Mesendoderm (in vitro differentiated cells): ENCODE data around the gene HTATSF1.

Experiments used
- DNase-seq: peaks from one replicate; pipeline ENCODE4 v3.0.0; 2013
- H2AK5ac ChIP-seq: 2 replicates; pipeline ENCODE4 v1.6.1; 2013; ENCODE audit warnings: low read length, inconsistent platforms
- H2BK120ac ChIP-seq: 2 replicates; pipeline ENCODE4 v1.6.1; 2013; ENCODE audit warnings: low read depth, mild to moderate bottlenecking, low read length, moderate library complexity, mixed read lengths
- H2BK15ac ChIP-seq: replicated peaks from 2 replicates; pipeline ENCODE4 v1.6.1; 2013; ENCODE audit warnings: low read depth, mild to moderate bottlenecking, moderate library complexity
- H2BK5ac ChIP-seq: 2 replicates; pipeline ENCODE4 v1.6.1; 2013; ENCODE audit warnings: low read length, inconsistent platforms
- H3K18ac ChIP-seq: 2 replicates; pipeline ENCODE4 v1.6.1; 2013; ENCODE audit warnings: mild to moderate bottlenecking, low read length, mixed read lengths
- H3K23ac ChIP-seq: one replicate; pipeline ENCODE4 v1.6.1; 2013; ENCODE audit warnings: low read length
- H3K27ac ChIP-seq: 2 replicates; pipeline ENCODE4 v1.5.1; 2013; ENCODE audit warnings: low read depth, mild to moderate bottlenecking, inconsistent platforms, low read length, moderate library complexity
- H3K27me3 ChIP-seq: 2 replicates; pipeline ENCODE4 v1.6.1; 2013; ENCODE audit warnings: low read length, control low read depth, mild to moderate bottlenecking, inconsistent platforms; ENCODE audit not compliant: insufficient read depth, poor library complexity
- H3K36me3 ChIP-seq: 2 replicates; pipeline ENCODE4 v1.6.1; 2013; ENCODE audit warnings: low read length, inconsistent platforms; ENCODE audit not compliant: control insufficient read depth, insufficient read depth
- H3K4ac ChIP-seq: one replicate; pipeline ENCODE4 v1.6.1; 2013; ENCODE audit warnings: low read depth, mild to moderate bottlenecking, low read length, moderate library complexity
- H3K4me1 ChIP-seq: 2 replicates; pipeline ENCODE4 v1.6.1; 2013; ENCODE audit warnings: low read depth, low read length, inconsistent platforms; ENCODE audit not compliant: control insufficient read depth
- H3K4me2 ChIP-seq: 2 replicates; pipeline ENCODE4 v1.6.1; 2013; ENCODE audit warnings: low read length
- H3K4me3 ChIP-seq: 2 replicates; pipeline ENCODE4 v1.5.1; 2013; ENCODE audit warnings: mild to moderate bottlenecking, low read length
- H3K56ac ChIP-seq: one replicate; pipeline ENCODE4 v1.6.1; 2013; ENCODE audit warnings: low read length
- H3K79me1 ChIP-seq: 2 replicates; pipeline ENCODE4 v1.6.1; 2013; ENCODE audit warnings: low read length, inconsistent platforms
- H3K79me2 ChIP-seq: 2 replicates; pipeline ENCODE4 v1.6.1; 2013; ENCODE audit warnings: mild to moderate bottlenecking, low read length; ENCODE audit not compliant: control insufficient read depth, insufficient read depth
- H3K9ac ChIP-seq: 2 replicates; pipeline ENCODE4 v1.6.1; 2013; ENCODE audit warnings: low read length, inconsistent platforms
- H4K5ac ChIP-seq: one replicate; pipeline ENCODE4 v1.6.1; 2013; ENCODE audit warnings: low read length
- H4K8ac ChIP-seq: one replicate; pipeline ENCODE4 v1.6.1; 2013; ENCODE audit warnings: low read depth, mild to moderate bottlenecking, control low read depth, low read length, moderate library complexity
- WGBS: extraction: QIAGEN DNeasy Blood & Tissue Kit; methylation state at CpG from one replicate; pipeline ENCODE4 v1.1.7; 2013; ENCODE audit warnings: low lambda C conversion rate, missing lambda C conversion rate; ENCODE audit not compliant: insufficient coverage; ENCODE audit errors: extremely low coverage; 5-methylcytosine and 5-hydroxymethylcytosine counted together

HTATSF1 gene

GRCh38 chrX:136529795-136530194, 32.4 kb downstream of the HTATSF1 start:
- Histone ChIP-seq H3K56ac (no peak overlapping the region), H3K27me3 (no peaks in the 10 kb centered on the region), H3K4me1 (no peaks in the 10 kb centered on the region), H3K9ac (no peak overlapping the region), H3K36me3 (no peaks in the 10 kb centered on the region), H3K18ac (no peak overlapping the region), H3K4me3 (no peak overlapping the region), H2AK5ac (no peak overlapping the region), H3K4ac (no peak overlapping the region), H4K8ac (no peak overlapping the region), H2BK120ac (no peak overlapping the region), H3K23ac (no peak overlapping the region), H2BK15ac (no peak overlapping the region), H3K79me2 (no peaks in the 10 kb centered on the region), H3K27ac (no peak overlapping the region), H4K5ac (no peak overlapping the region), H3K79me1 (no peaks in the 10 kb centered on the region), H3K4me2 (no peak overlapping the region), H2BK5ac (no peak overlapping the region)
- WGBS: no CpG with 5 or more reads among the region's 2 CpGs
- DNase-seq: peak; percentile 24

GRCh38 chrX:136531951-136532350, 34.6 kb downstream of the HTATSF1 start, which contains the start of gene VGLL1:
VGLL1 (plus strand) TSS chrX:136532215; CDS start chrX:136536021, 3,806 bp downstream.
- no peaks in the 10 kb centered on the region for H3K79me1 ChIP-seq
- no peaks in the 10 kb centered on the region for H3K4me1 ChIP-seq
- no peaks in the 10 kb centered on the region for H3K36me3 ChIP-seq
- DNase-seq: no peak
- H2BK15ac ChIP-seq: no peak within 1 kb of the TSS
- H3K27me3 ChIP-seq: no peaks in the 10 kb centered on the region
- H2AK5ac ChIP-seq: no peak within 1 kb of the TSS
- no peak within 1 kb of the TSS for H3K56ac ChIP-seq
- no peak within 1 kb of the TSS for H4K8ac ChIP-seq
- H3K4me2 ChIP-seq: no peak within 1 kb of the TSS
- no peak within 1 kb of the TSS for H3K27ac ChIP-seq
- no CpG with 5 or more reads among the region's 3 CpGs for WGBS
- H2BK5ac ChIP-seq: no peak within 1 kb of the TSS
- no peak within 1 kb of the TSS for H2BK120ac ChIP-seq
- H3K79me2 ChIP-seq: no peaks in the 10 kb centered on the region
- H3K23ac ChIP-seq: no peak within 1 kb of the TSS
- H3K18ac ChIP-seq: no peak within 1 kb of the TSS
- no peak within 1 kb of the TSS for H4K5ac ChIP-seq
- no peak within 1 kb of the TSS for H3K4ac ChIP-seq
- H3K4me3 ChIP-seq: no peak within 1 kb of the TSS
- no peak within 1 kb of the TSS for H3K9ac ChIP-seq

- H3K79me1 ChIP-seq: no peaks in the 10 kb centered on the region
- H3K4me2 ChIP-seq: no peak overlapping the region
- H3K27ac ChIP-seq: no peak overlapping the region
- H3K4me3 ChIP-seq: no peak overlapping the region
- no peaks in the 10 kb centered on the region for H3K4me1 ChIP-seq
- no peaks in the 10 kb centered on the region for H3K36me3 ChIP-seq
- H3K27me3 ChIP-seq: no peaks in the 10 kb centered on the region
- no peak overlapping the region for H4K5ac ChIP-seq
- H2BK120ac ChIP-seq: no peak overlapping the region
- H3K23ac ChIP-seq: no peak overlapping the region
- WGBS: no CpG with 5 or more reads among the region's 2 CpGs
- no peak overlapping the region for H2AK5ac ChIP-seq
- DNase-seq: no peak
- no peaks in the 10 kb centered on the region for H3K79me2 ChIP-seq
- no peak overlapping the region for H3K4ac ChIP-seq
- H3K56ac ChIP-seq: no peak overlapping the region
- H2BK15ac ChIP-seq: no peak overlapping the region
- H4K8ac ChIP-seq: no peak overlapping the region
- H3K9ac ChIP-seq: no peak overlapping the region
- H2BK5ac ChIP-seq: no peak overlapping the region
- H3K18ac ChIP-seq: no peak overlapping the region
These were observed 36.7 kb downstream of the HTATSF1 start for GRCh38 chrX:136534131-136534530.

GRCh38 chrX:136538811-136539210, 41.4 kb downstream of the HTATSF1 start:
- Histone ChIP-seq H3K4ac (no peak overlapping the region), H3K36me3 (no peaks in the 10 kb centered on the region), H3K27me3 (no peaks in the 10 kb centered on the region), H2BK120ac (no peak overlapping the region), H3K4me1 (no peaks in the 10 kb centered on the region), H3K79me1 (no peaks in the 10 kb centered on the region), H2AK5ac (no peak overlapping the region), H3K56ac (no peak overlapping the region), H2BK5ac (no peak overlapping the region), H3K18ac (no peak overlapping the region), H3K4me2 (no peak overlapping the region), H3K9ac (no peak overlapping the region), H3K79me2 (no peaks in the 10 kb centered on the region), H3K4me3 (no peak overlapping the region), H4K5ac (no peak overlapping the region), H3K27ac (no peak overlapping the region), H4K8ac (no peak overlapping the region), H3K23ac (no peak overlapping the region), H2BK15ac (no peak overlapping the region)
- no peak for DNase-seq
- WGBS: no CpG with 5 or more reads among the region's 2 CpGs

- Histone ChIP-seq H2AK5ac (no peak overlapping the region), H3K4me2 (no peak overlapping the region), H3K9ac (no peak overlapping the region), H2BK15ac (no peak overlapping the region), H3K23ac (no peak overlapping the region), H3K36me3 (no peaks in the 10 kb centered on the region), H3K4me3 (no peak overlapping the region), H3K79me2 (no peaks in the 10 kb centered on the region), H4K8ac (no peak overlapping the region), H3K18ac (no peak overlapping the region), H3K27me3 (no peaks in the 10 kb centered on the region), H3K27ac (no peak overlapping the region), H3K4ac (no peak overlapping the region), H3K79me1 (no peaks in the 10 kb centered on the region), H2BK5ac (no peak overlapping the region), H4K5ac (no peak overlapping the region), H2BK120ac (no peak overlapping the region), H3K56ac (no peak overlapping the region), H3K4me1 (no peaks in the 10 kb centered on the region)
- no CpG with 5 or more reads among the region's 5 CpGs for WGBS
- DNase-seq: no peak
These were observed 42.8 kb downstream of the HTATSF1 start for GRCh38 chrX:136540226-136540625.

GRCh38 chrX:136541294-136541693, 43.9 kb downstream of the HTATSF1 start:
- H3K4me3 ChIP-seq: no peak overlapping the region
- no peak overlapping the region for H2BK120ac ChIP-seq
- DNase-seq: peak; percentile 16
- H2AK5ac ChIP-seq: no peak overlapping the region
- no peaks in the 10 kb centered on the region for H3K79me1 ChIP-seq
- H3K18ac ChIP-seq: no peak overlapping the region
- H2BK15ac ChIP-seq: no peak overlapping the region
- H4K5ac ChIP-seq: no peak overlapping the region
- H3K4me2 ChIP-seq: no peak overlapping the region
- H3K4ac ChIP-seq: no peak overlapping the region
- no peak overlapping the region for H3K23ac ChIP-seq
- no peaks in the 10 kb centered on the region for H3K36me3 ChIP-seq
- no peaks in the 10 kb centered on the region for H3K4me1 ChIP-seq
- no peaks in the 10 kb centered on the region for H3K27me3 ChIP-seq
- H4K8ac ChIP-seq: no peak overlapping the region
- no peak overlapping the region for H3K27ac ChIP-seq
- H2BK5ac ChIP-seq: no peak overlapping the region
- H3K79me2 ChIP-seq: no peaks in the 10 kb centered on the region
- WGBS: no CpG with 5 or more reads among the region's 3 CpGs
- H3K56ac ChIP-seq: no peak overlapping the region
- H3K9ac ChIP-seq: no peak overlapping the region
